ENCODE results near the gene ADCY9. TPM values are rescaled to one million over a fixed set of nuclear protein-coding genes. Genes with fewer than 3 reads are reported as not detected.

Gene ADCY9
- total and polyA plus RNA-seq, 5 experiments from 2014 or later = 0.20 to 6.5 (median 0.75) TPM

- peak in 1 of 10 donors; percentile 8 for DNase-seq
- Mint-ChIP-seq H3K4me3 (peak overlapping the region in 3 of 10 donors; percentile 26 to 45 (median 34)), H3K9me3 (no peaks in the 10 kb centered on the region), H3K36me3 (peaks cover 0 to 3% (median 0%) of the 10 kb centered on the region in 3 donors), H3K27me3 (no peaks in the 10 kb centered on the region), H3K27ac (no peak overlapping the region), H3K4me1 (peaks cover 10 to 21% (median 13%) of the 10 kb centered on the region in 4 donors)
- POLR2A ChIA-PET = no interaction called here
- peak in 1 of 2 donors; percentile 20 for ATAC-seq
Observed at GRCh38 chr16:3999479-4000325, 116.5 kb downstream of the ADCY9 start.

DNA sequence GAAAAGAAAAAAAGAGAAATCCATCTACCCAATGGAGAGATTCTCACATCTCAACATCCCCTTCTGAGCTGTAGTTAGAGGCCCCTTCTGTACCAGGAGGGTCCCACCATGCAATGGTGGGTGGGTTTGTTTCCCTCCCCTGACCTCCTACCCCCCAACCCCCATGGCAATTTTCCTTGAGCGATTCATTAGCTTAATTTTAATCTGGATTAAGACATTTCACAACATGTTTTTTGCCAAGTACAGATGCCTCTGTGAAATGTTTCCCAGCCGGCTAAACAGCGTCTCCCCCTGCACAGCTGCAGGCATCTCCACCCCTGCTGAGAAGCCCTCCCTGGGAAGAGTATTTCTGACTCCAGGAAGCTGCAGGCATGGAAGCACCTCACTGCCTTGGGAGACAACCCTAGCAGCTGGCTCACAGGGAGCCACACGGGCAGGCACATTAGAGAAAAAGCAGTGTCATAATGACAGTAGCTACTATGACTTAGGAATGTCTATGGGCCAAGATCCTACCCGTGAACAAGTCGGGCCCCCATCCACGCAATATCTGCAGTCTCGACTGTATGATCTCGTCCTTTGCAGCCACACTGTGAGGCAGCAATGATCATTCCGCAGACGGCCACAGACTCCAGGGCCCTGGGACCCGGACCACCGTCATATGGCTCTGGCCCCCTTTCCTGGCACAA, 117.3 kb downstream of the ADCY9 start:
- no peak overlapping the region for H3K27ac Mint-ChIP-seq

DNA sequence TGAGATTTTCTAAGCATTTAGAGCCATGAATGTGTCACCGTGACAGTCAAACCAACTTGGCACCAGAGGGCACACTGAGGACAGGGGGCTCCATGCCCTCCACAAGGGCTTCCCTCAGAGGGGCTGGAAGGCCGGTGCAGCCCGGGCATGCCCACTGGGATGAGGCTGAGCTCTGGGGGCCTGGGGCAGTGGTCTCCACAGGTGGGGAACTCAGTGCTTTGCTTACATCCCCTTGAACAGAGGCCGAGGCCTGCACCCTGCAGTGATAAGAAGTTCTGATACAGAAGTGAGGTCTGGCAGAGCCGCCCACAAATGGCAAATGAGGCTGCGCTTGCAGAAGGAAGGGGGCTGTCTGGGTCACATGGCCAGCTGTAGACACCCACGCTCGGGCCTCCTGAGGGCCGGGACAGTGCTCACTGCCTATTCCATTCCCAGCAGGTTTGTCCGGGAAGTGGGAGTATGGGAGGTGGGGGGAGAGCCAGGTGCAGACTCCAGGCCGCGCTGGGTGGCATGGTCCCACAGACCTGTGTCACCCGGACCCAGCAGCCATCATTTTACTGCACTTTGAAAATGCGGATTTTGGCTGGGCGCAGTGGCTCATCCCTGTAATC, 118.9 kb downstream of the ADCY9 start:
- peak overlapping the region in 1 of 10 donors; percentile 75 for H3K27ac Mint-ChIP-seq
- ATAC-seq (no peak), DNase-seq (no peak)
- peaks cover 0 to 2% (median 0%) of the 10 kb centered on the region in 3 donors for H3K36me3 Mint-ChIP-seq
- H3K4me1 Mint-ChIP-seq = peaks cover 10 to 21% (median 13%) of the 10 kb centered on the region in 4 donors
- no peak overlapping the region for H3K4me3 Mint-ChIP-seq
- no peaks in the 10 kb centered on the region for H3K27me3 Mint-ChIP-seq
- POLR2A ChIA-PET = no interaction called here
- no peaks in the 10 kb centered on the region for H3K9me3 Mint-ChIP-seq

More for the DNA sequence above, 117.3 kb downstream of the ADCY9 start:
- no peak overlapping the region for H3K4me3 Mint-ChIP-seq
- H3K4me1 Mint-ChIP-seq = peaks cover 10 to 21% (median 13%) of the 10 kb centered on the region in 4 donors
- H3K9me3 Mint-ChIP-seq = no peaks in the 10 kb centered on the region
- H3K27me3 Mint-ChIP-seq = no peaks in the 10 kb centered on the region
- ATAC-seq = no peak
- POLR2A ChIA-PET = no interaction called here
- DNase-seq = no peak
- H3K36me3 Mint-ChIP-seq = peaks cover 0 to 3% (median 0%) of the 10 kb centered on the region in 3 donors

DNA sequence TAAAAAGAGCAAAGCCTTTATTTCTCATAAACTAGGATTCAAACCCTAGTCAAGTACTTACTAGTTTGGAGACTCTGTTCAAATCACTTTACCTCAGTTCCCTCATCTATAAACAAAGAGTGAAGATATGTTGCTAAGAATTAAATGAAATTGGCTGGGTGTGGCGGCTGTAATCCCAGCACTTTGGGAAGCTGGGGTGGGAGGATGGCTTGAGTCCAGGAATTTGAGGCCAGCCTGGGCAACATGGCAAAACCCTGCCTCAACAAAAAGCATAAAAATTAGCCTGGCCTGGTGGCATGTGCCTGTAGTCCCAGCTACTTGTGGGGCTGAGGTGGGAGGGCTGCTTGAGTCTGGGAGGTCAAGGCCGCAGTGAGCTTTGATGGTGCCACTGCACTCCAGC, 121.2 kb downstream of the ADCY9 start:
- H3K36me3 Mint-ChIP-seq = peaks cover 0 to 6% (median 0%) of the 10 kb centered on the region in 3 donors
- no peak overlapping the region for H3K4me3 Mint-ChIP-seq
- no peak for ATAC-seq
- no peaks in the 10 kb centered on the region for H3K27me3 Mint-ChIP-seq
- peak overlapping the region in 1 of 10 donors; percentile 4 for H3K27ac Mint-ChIP-seq
- peaks cover 4 to 7% (median 6%) of the 10 kb centered on the region in 4 donors for H3K4me1 Mint-ChIP-seq
- POLR2A ChIA-PET = interaction anchor here (0.6 kb wide), 1 partner anchor 725 kb away, joined by 7 read pairs; no protein-coding TSS in a partner anchor
- DNase-seq = no peak
- H3K9me3 Mint-ChIP-seq = no peaks in the 10 kb centered on the region

- Mint-ChIP-seq H3K36me3 (peaks cover 0 to 6% (median 0%) of the 10 kb centered on the region in 3 donors), H3K4me1 (no peaks in the 10 kb centered on the region), H3K9me3 (no peaks in the 10 kb centered on the region), H3K4me3 (no peak overlapping the region), H3K27ac (no peak overlapping the region), H3K27me3 (no peaks in the 10 kb centered on the region)
- POLR2A ChIA-PET = no interaction called here
- DNase-seq = no peak
- no peak for ATAC-seq
Observed at GRCh38 chr16:3993052-3993785, 123.0 kb downstream of the ADCY9 start.

- H3K27ac Mint-ChIP-seq = no peak overlapping the region
- H3K9me3 Mint-ChIP-seq = no peaks in the 10 kb centered on the region
- POLR2A ChIA-PET = no interaction called here
- no peak overlapping the region for H3K4me3 Mint-ChIP-seq
- DNase-seq (peak in 1 of 10 donors; percentile 6), ATAC-seq (no peak)
- peaks cover 0 to 10% (median 2%) of the 10 kb centered on the region in 3 donors for H3K36me3 Mint-ChIP-seq
- H3K27me3 Mint-ChIP-seq = no peaks in the 10 kb centered on the region
- H3K4me1 Mint-ChIP-seq = no peaks in the 10 kb centered on the region
Observed at GRCh38 chr16:3992297-3993051, 123.8 kb downstream of the ADCY9 start.

GRCh38 chr16:3988824-3989223, 127.4 kb downstream of the ADCY9 start:
- Mint-ChIP-seq H3K27ac (no peak overlapping the region), H3K9me3 (no peaks in the 10 kb centered on the region), H3K36me3 (peaks cover 0 to 10% (median 6%) of the 10 kb centered on the region in 3 donors), H3K27me3 (peaks cover 0 to 2% (median 0%) of the 10 kb centered on the region in 5 donors), H3K4me3 (no peak overlapping the region), H3K4me1 (no peaks in the 10 kb centered on the region)
- POLR2A ChIA-PET = no interaction called here
- ATAC-seq (no peak), DNase-seq (no peak)

GRCh38 chr16:3988011-3988410, 128.2 kb downstream of the ADCY9 start:
- Mint-ChIP-seq H3K4me1 (peaks cover 4 to 6% (median 5%) of the 10 kb centered on the region in 4 donors), H3K36me3 (peaks cover 0 to 10% (median 6%) of the 10 kb centered on the region in 3 donors), H3K27me3 (peaks cover 0 to 5% (median 2%) of the 10 kb centered on the region in 5 donors), H3K9me3 (no peaks in the 10 kb centered on the region), H3K4me3 (no peak overlapping the region), H3K27ac (peak overlapping the region in 1 of 10 donors; percentile 57)
- POLR2A ChIA-PET = no interaction called here
- ATAC-seq (no peak), DNase-seq (no peak)

DNA sequence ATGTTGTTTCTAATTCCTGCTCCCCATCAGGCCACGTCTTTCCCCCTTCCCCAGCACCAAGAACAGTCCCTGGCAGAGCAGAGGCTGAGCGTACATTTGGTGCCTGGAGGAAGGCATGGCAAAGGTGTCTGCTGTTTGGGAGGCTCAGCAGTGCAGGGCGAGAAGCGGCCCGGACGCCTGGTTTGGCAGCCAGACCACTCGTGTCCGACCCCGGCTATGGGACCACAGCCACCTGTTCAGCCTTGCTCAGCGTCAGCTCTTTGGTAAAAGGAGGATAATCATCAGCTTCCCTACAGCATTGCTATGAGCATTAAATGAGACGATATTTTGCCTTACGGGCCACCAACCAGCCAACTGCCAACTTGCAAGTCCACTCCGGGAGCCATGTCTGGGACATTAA, 129.0 kb downstream of the ADCY9 start:
- peaks cover 7 to 11% (median 8%) of the 10 kb centered on the region in 4 donors for H3K4me1 Mint-ChIP-seq
- no peak overlapping the region for H3K4me3 Mint-ChIP-seq
- H3K27ac Mint-ChIP-seq = no peak overlapping the region
- no peak for ATAC-seq
- no peak for DNase-seq
- H3K36me3 Mint-ChIP-seq = peaks cover 0 to 12% (median 7%) of the 10 kb centered on the region in 3 donors
- H3K27me3 Mint-ChIP-seq = peaks cover 0 to 10% (median 2%) of the 10 kb centered on the region in 5 donors
- POLR2A ChIA-PET = no interaction called here
- H3K9me3 Mint-ChIP-seq = no peaks in the 10 kb centered on the region

DNA sequence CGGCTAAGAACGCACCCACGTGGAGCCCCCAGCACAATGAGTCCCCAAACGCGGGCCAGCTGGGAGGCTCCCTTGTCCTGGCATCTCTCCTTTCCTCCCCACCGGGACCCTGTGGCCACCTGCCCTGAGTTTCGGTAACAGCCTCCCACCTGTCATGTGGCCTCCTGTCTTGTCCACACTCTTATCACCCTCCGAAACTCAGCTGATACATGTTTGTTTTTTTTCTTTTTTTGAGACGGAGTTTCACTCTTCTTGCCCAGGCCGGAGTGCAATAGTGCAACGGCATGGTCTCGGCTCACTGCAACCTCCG, 130.1 kb downstream of the ADCY9 start:
- POLR2A ChIA-PET = no interaction called here
- ATAC-seq (no peak), DNase-seq (no peak)
- no peak overlapping the region for H3K4me3 Mint-ChIP-seq
- H3K9me3 Mint-ChIP-seq = no peaks in the 10 kb centered on the region
- H3K36me3 Mint-ChIP-seq = peaks cover 0 to 10% (median 7%) of the 10 kb centered on the region in 3 donors
- peaks cover 7 to 11% (median 8%) of the 10 kb centered on the region in 4 donors for H3K4me1 Mint-ChIP-seq
- H3K27me3 Mint-ChIP-seq = peaks cover 0 to 10% (median 2%) of the 10 kb centered on the region in 5 donors
- no peak overlapping the region for H3K27ac Mint-ChIP-seq

GRCh38 chr16:3984111-3985060, 131.9 kb downstream of the ADCY9 start:
- peaks cover 0 to 10% (median 2%) of the 10 kb centered on the region in 5 donors for H3K27me3 Mint-ChIP-seq
- POLR2A ChIA-PET = interaction anchor here (0.6 to 1.0 kb wide), 3 partner anchors 28 to 1004 kb away, joined by 3 to 4 read pairs (median 3); no protein-coding TSS in a partner anchor
- H3K9me3 Mint-ChIP-seq = no peaks in the 10 kb centered on the region
- peak overlapping the region in 1 of 10 donors; percentile 25 for H3K27ac Mint-ChIP-seq
- no peak for DNase-seq
- ATAC-seq = no peak
- peaks cover 7 to 11% (median 8%) of the 10 kb centered on the region in 4 donors for H3K4me1 Mint-ChIP-seq
- H3K36me3 Mint-ChIP-seq = peaks cover 0 to 12% (median 7%) of the 10 kb centered on the region in 3 donors
- H3K4me3 Mint-ChIP-seq = no peak overlapping the region

Data from naive thymus-derived CD8-positive, alpha-beta T cell (primary cell).